GF-D8 (cell line): ENCODE results near the gene ARHGEF28.

Experiments used
- DNase-seq: peaks from one replicate; lab custom pipeline; 2025; lab: John Stamatoyannopoulos, UW

Gene ARHGEF28

DNA sequence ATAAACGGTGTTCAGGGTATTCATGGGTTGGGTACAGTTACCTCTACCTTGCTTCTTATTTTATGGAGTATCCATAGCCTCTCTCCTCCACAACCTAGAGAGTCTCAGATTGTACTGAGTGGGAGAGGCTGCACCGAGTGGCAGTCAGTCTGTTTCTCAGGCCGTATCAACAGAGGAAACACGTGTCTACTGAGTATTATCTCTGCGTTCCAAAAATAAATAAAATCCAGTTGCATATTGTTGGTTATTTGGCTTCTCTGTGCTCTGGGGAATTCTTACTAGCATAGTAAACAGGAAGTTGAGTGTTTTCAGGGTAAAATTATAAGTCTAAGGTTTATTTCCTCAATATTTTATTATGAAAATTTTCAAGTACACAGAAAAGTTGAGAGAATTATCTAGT, 231.0 kb downstream of the ARHGEF28 start:
- DNase-seq = no peak

GRCh38 chr5:73857446-73857845, 231.4 kb downstream of the ARHGEF28 start:
- no peak for DNase-seq

GRCh38 chr5:73858054-73858453, 232.1 kb downstream of the ARHGEF28 start:
- no peak for DNase-seq

- no peak for DNase-seq
Measured at GRCh38 chr5:73858776-73859175, 232.8 kb downstream of the ARHGEF28 start.

DNA sequence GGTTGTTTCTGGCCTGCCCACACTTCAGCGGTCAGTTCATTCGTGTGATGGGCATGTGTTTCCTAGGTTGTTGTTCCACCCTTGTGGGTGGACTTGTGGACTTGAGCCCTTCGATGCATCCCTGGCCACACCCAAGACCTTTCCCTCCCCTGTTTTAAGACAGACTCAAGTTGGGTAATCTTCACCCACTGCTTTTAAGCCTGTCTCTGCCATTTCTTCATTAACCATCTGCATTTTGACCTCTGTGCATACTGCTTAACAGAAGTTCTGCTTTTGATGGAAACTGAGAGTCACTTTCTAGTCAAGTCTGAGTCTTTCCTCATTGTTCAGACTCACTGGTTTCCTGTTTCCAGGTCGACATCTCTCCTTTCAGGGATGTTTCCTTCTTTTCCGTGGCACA, 233.7 kb downstream of the ARHGEF28 start:
- no peak for DNase-seq

DNA sequence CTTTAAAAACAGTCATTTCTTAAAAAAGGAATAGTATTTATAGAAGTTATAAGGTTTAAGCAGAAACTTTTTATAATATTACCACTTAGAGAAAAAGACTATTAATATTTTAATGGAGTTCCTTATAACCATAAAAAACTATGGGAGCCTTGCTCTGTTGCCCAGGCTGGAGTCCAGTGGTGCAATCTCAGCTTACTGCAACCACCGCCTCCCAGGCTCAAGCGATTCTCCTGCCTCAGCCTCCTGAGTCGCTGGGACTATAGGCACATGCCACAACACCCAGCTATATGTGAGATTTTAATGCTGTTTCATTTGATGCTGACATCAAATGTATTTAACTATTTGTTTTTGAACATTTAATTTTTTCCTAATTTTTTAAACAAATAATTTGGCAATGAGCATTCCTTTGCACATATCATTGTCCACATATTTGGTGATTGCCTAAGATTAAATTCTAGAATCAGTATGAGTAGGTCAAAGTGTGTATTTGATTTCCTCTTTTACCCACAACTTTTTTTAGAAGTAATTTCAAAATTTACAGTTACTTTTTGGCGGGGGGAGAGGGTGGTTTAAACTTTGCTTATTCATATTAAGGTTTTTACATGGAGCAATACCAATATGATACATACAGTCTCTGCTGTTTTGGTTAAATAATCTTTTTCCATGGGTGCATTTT, 235.5 kb downstream of the ARHGEF28 start:
- DNase-seq = no peak

- DNase-seq = no peak
Measured at GRCh38 chr5:73862796-73863195, 236.8 kb downstream of the ARHGEF28 start.

DNA sequence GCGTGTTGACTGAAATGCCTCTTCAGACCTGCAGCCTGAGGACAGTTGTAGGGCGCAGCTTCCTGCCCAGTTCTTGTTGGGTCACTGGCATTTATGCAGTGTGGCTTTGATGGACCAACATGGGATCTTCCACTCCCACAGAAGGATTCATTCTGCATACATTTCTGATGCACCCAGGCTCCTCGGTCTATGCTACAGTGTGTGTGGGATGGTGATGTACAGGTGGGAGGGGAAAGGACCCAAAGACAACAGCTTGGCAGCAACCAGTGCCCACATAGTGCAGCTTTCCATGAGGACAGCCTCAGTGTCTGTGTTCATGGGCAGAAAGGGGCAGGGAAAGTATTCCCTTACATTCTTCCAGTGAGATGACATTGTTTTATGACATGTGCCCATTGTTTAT, 237.9 kb downstream of the ARHGEF28 start:
- DNase-seq = no peak

GRCh38 chr5:73865315-73865714, 239.3 kb downstream of the ARHGEF28 start:
- DNase-seq = no peak

GRCh38 chr5:73867345-73868335, 241.6 kb downstream of the ARHGEF28 start:
- no peak for DNase-seq

DNA sequence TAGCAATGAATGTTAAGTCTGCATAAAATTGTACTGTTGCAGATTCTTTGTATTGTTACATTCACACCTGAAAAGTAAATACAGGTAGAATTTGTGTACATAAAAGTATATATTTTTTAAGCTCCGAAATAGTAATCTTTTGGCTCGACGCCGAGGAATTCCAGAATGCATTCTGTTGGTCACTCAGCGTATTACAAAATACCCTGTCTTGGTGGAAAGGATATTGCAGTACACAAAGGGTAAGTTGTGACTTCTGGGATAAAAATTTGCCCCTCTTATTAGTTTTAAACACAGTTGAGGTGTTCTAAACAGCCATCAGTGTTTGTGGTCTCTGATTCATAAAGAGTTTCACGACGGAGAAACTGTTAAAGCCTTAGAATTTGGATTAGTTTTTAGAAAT, 257.6 kb downstream of the ARHGEF28 start:
- DNase-seq = no peak

- DNase-seq = no peak
Measured at GRCh38 chr5:73887688-73888087, 261.7 kb downstream of the ARHGEF28 start.

GRCh38 chr5:73890569-73890968, 264.6 kb downstream of the ARHGEF28 start:
- no peak for DNase-seq

GRCh38 chr5:73892218-73892617, 266.2 kb downstream of the ARHGEF28 start:
- no peak for DNase-seq

DNA sequence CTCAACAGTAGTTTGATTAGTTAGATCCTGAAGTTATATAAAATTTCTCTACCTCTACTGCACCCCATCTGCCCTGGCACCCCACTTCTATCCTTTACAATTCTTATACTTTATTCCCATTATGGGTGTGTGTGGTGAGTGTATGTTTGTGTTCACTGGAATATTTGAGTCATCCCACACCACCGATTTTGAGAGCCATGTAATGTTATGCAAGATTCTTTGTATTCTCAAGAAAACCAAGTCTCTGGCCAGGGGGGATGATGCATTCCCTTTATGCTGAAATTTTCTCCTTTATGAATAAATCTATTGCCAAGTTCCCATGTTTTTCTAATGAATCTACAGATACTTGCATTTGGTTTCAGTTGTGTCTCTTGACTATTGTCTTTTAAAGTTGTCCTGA, 266.8 kb downstream of the ARHGEF28 start:
- no peak for DNase-seq

DNA sequence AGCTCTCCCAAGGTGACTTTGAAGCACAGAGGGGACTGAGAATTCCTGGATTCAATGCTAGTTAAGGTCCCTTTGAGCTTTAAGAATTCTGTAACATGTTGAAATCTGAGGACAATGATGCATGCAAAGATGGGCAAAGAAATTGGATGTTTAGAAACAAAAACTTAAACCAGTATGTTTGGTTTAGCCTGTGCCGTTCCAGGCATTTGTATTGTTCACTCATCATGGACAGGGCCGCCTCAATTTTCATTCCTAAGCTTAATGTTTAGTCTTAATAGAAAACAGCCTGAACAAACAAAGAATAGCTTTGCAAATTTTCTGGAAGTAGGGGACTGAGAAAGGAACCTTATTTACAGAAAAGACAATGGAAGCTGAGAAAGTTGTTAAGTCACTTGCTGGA, 267.8 kb downstream of the ARHGEF28 start:
- no peak for DNase-seq

GRCh38 chr5:73894860-73895259, 268.9 kb downstream of the ARHGEF28 start:
- no peak for DNase-seq

GRCh38 chr5:73895471-73895870, 269.5 kb downstream of the ARHGEF28 start:
- DNase-seq = no peak

DNA sequence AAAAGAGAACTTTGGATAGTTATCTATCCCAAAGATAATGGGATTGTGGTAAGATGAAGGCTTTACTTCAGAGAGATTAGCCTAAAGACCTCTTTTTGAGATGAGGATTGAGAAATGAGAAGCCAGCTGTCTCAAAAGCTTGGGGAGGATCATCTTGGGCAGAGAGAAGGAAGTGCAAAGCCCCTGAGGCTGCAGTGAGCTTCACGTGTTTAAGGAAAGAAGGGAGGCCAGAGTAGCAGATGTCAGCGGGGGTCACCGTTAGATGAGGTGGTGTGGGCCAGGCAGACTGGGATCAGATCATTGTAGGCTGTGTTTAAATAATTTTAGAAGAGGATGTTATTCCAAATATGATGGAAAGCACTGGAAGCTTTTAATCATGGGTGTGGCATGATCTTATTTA, 270.1 kb downstream of the ARHGEF28 start:
- DNase-seq = no peak

DNA sequence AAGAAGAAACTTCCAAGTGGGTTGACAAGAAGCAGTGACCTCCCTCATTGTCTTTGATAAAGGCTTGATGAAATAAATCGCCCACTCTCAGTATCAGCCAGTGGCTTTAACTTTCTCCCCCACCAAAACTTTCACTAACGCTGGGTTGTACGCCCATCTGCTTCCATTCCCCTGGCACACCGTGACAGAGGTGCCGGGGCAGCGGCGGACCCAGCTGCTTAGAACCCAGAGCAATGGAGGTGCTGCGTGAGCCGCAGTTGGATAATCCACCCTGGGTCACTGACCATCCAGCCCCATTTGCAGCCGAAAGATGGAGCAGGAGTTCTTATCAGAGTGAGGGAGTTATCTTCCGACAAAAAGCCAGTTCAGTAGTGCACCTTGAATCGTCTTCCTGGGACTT, 270.7 kb downstream of the ARHGEF28 start:
- DNase-seq = no peak

- DNase-seq = no peak
Measured at GRCh38 chr5:73897893-73898292, 271.9 kb downstream of the ARHGEF28 start.

DNA sequence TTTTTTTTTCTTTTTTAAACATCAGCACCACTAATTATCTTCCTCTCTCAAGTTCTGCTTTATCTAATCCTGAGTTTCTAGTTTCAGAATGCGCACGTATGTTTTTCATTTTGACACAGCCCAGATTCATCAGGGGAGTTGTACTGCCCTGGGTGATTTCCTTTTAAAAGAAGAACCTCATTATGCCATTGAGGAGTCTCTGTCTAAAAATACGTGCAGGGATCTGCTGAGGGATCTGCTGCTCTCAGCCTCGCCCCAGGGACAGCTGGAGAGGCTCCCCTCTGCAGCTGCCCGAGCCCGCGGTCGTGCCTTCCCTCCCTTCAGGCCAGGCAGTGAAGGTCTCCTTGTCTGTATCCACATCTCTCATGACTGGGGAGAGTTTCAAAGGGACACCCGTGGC, 273.1 kb downstream of the ARHGEF28 start:
- no peak for DNase-seq

- no peak for DNase-seq
Measured at GRCh38 chr5:73899916-73900315, 273.9 kb downstream of the ARHGEF28 start.
